ENCODE measurements around the gene SGK1.
"Not testable (repeated sequence)": the region's sequence is repeated elsewhere in the genome, so short reads cannot be mapped to it uniquely, and the experiment has no call there.

Gene SGK1

GRCh38 chr6:134221250-134221649, 96.7 kb downstream of the SGK1 start:
- no peak overlapping the region for H3K4me3 ChIP-seq (replicated peaks; ENCODE audit: low read depth, low read length)
- no peak for TF ChIP-seq CTCF (IDR thresholded peaks at IDR 0.05; ENCODE audit: insufficient read depth, low read length, poor library complexity, severe bottlenecking)
- no peak for DNase-seq (ENCODE audit: extremely low read depth, insufficient read length)
- H3K36me3 ChIP-seq (ENCODE audit: control insufficient read depth, insufficient read depth, low read length): no peaks in the 10 kb centered on the region
- H3K27me3 ChIP-seq (replicated peaks; ENCODE audit: control insufficient read depth, insufficient read depth, low read length): no peaks in the 10 kb centered on the region

- no peak overlapping the region for H3K4me3 ChIP-seq (replicated peaks; ENCODE audit: low read depth, low read length)
- no peaks in the 10 kb centered on the region for H3K36me3 ChIP-seq (ENCODE audit: control insufficient read depth, insufficient read depth, low read length)
- no peaks in the 10 kb centered on the region for H3K27me3 ChIP-seq (replicated peaks; ENCODE audit: control insufficient read depth, insufficient read depth, low read length)
- TF ChIP-seq CTCF (IDR thresholded peaks at IDR 0.05; ENCODE audit: insufficient read depth, low read length, poor library complexity, severe bottlenecking): no peak
- no peak for DNase-seq (ENCODE audit: extremely low read depth, insufficient read length)
Measured at GRCh38 chr6:134217798-134218140, 100.1 kb downstream of the SGK1 start.

- TF ChIP-seq CTCF (IDR thresholded peaks at IDR 0.05; ENCODE audit: insufficient read depth, low read length, poor library complexity, severe bottlenecking): no peak
- H3K4me3 ChIP-seq (replicated peaks; ENCODE audit: low read depth, low read length): no peak overlapping the region
- H3K36me3 ChIP-seq (ENCODE audit: control insufficient read depth, insufficient read depth, low read length): no peaks in the 10 kb centered on the region
- DNase-seq (ENCODE audit: extremely low read depth, insufficient read length): no peak
- H3K27me3 ChIP-seq (replicated peaks; ENCODE audit: control insufficient read depth, insufficient read depth, low read length): no peaks in the 10 kb centered on the region
Measured at GRCh38 chr6:134217105-134217797, 100.7 kb downstream of the SGK1 start.

- Histone ChIP-seq H3K27me3 (replicated peaks; ENCODE audit: control insufficient read depth, insufficient read depth, low read length) (no peaks in the 10 kb centered on the region), H3K4me3 (replicated peaks; ENCODE audit: low read depth, low read length) (no peak overlapping the region), H3K36me3 (ENCODE audit: control insufficient read depth, insufficient read depth, low read length) (no peaks in the 10 kb centered on the region)
- no peak for TF ChIP-seq CTCF (IDR thresholded peaks at IDR 0.05; ENCODE audit: insufficient read depth, low read length, poor library complexity, severe bottlenecking)
- no peak for DNase-seq (ENCODE audit: extremely low read depth, insufficient read length)
Measured at GRCh38 chr6:134216301-134217010, 101.5 kb downstream of the SGK1 start.

- H3K36me3 ChIP-seq (ENCODE audit: control insufficient read depth, insufficient read depth, low read length); H3K27me3 ChIP-seq (replicated peaks; ENCODE audit: control insufficient read depth, insufficient read depth, low read length); DNase-seq (ENCODE audit: extremely low read depth, insufficient read length); H3K4me3 ChIP-seq (replicated peaks; ENCODE audit: low read depth, low read length): not testable (repeated sequence)
Measured at GRCh38 chr6:134213410-134213809, 104.5 kb downstream of the SGK1 start.

- no peak overlapping the region for H3K4me3 ChIP-seq (replicated peaks; ENCODE audit: low read depth, low read length)
- no peak for TF ChIP-seq CTCF (IDR thresholded peaks at IDR 0.05; ENCODE audit: insufficient read depth, low read length, poor library complexity, severe bottlenecking)
- no peaks in the 10 kb centered on the region for H3K27me3 ChIP-seq (replicated peaks; ENCODE audit: control insufficient read depth, insufficient read depth, low read length)
- H3K36me3 ChIP-seq (ENCODE audit: control insufficient read depth, insufficient read depth, low read length): no peaks in the 10 kb centered on the region
- DNase-seq (ENCODE audit: extremely low read depth, insufficient read length): no peak
Measured at GRCh38 chr6:134211297-134211696, 106.6 kb downstream of the SGK1 start.

Data from GM06990 (cell line).